ENCODE measurements around the gene GNAS-AS1. TPM values are rescaled to one million over a fixed set of nuclear protein-coding genes. Genes with fewer than 3 reads are reported as not detected.

GNAS-AS1 gene
- total and polyA plus RNA-seq, 2 of the 8 experiments (the other 6 are each of a cell fraction or from before 2014, with no cell fraction given) = 4.7 to 13.7 TPM

- Histone ChIP-seq H2BK20ac (ENCODE audit: low read length) (no peak overlapping the region), H3K56ac (replicated peaks; ENCODE audit: insufficient read length, low read depth, low read length) (no peak overlapping the region), H3K27me3 (replicated peaks in 1 of 4; ENCODE audit: control insufficient read depth in 3 of 4, extremely low read depth in 1 of 4, insufficient read depth in 3 of 4, low read length in 3 of 4) (no peaks in the 10 kb centered on the region), H3K4me3 (ENCODE audit: extremely low read depth in 1 of 4, insufficient read depth in 2 of 4, low read depth in 3 of 4, low read length in 4 of 4) (no peak overlapping the region), H3K9ac (replicated peaks in 1 of 4; ENCODE audit: extremely low read depth in 1 of 4, low read depth in 3 of 4, low read length in 3 of 4) (no peak overlapping the region), H4K20me1 (replicated peaks in 1 of 2; ENCODE audit: control insufficient read depth in 1 of 2, insufficient read depth in 2 of 2, low read length in 2 of 2) (no peaks in the 10 kb centered on the region), H3K14ac (ENCODE audit: insufficient read length) (no peak overlapping the region), H3K27ac (ENCODE audit: low read depth, low read length) (no peak overlapping the region), H2BK5ac (ENCODE audit: low read depth, low read length) (no peak overlapping the region), H3K23me2 (ENCODE audit: low read depth, low read length) (no peaks in the 10 kb centered on the region), H2AK5ac (ENCODE audit: low read depth, low read length) (no peak overlapping the region), H3K4me1 (replicated peaks in 1 of 4; ENCODE audit: control insufficient read depth in 3 of 4, insufficient read depth in 4 of 4, low read length in 3 of 4) (peaks cover 0 to 5% (median 1%) of the 10 kb centered on the region in 4 experiments; a peak in 3 of 7 replicates), H2BK15ac (ENCODE audit: low read length) (no peak overlapping the region), H3K79me1 (ENCODE audit: low read depth, low read length) (no peaks in the 10 kb centered on the region), H3K36me3 (ENCODE audit: control insufficient read depth in 2 of 4, insufficient read depth in 4 of 4, low read length in 3 of 4) (no peaks in the 10 kb centered on the region), H2AFZ (ENCODE audit: low read length) (no peak overlapping the region), H3K9me3 (ENCODE audit: insufficient read depth in 2 of 2, low read depth in 1 of 2, low read length in 1 of 2) (no peaks in the 10 kb centered on the region), H4K91ac (replicated peaks; ENCODE audit: insufficient read length, low read length) (no peak overlapping the region), H2BK120ac (replicated peaks; ENCODE audit: low read depth, low read length) (no peak overlapping the region), H3K4ac (replicated peaks; ENCODE audit: insufficient read length, low read depth, low read length) (no peak overlapping the region), H2BK12ac (ENCODE audit: low read depth, low read length) (no peak overlapping the region), H3K18ac (ENCODE audit: extremely low read depth, low read length) (no peak overlapping the region), H4K5ac (ENCODE audit: insufficient read length, low read depth, low read length) (no peak overlapping the region), H3K23ac (ENCODE audit: insufficient read length) (no peak overlapping the region), H3K4me2 (ENCODE audit: insufficient read depth in 1 of 2, low read depth in 2 of 2, low read length in 2 of 2) (no peak overlapping the region), H3K79me2 (ENCODE audit: control insufficient read depth in 1 of 2, insufficient read depth in 2 of 2, low read length in 2 of 2) (no peaks in the 10 kb centered on the region), H4K8ac (ENCODE audit: extremely low read depth, insufficient read depth, low read length) (no peak overlapping the region)
- ChIA-PET CTCF (ENCODE audit: partially characterized antibody) (interaction anchor here (0.7 to 1.7 kb wide), 4 partner anchors 8 to 474 kb away, joined by 3 to 4 read pairs (median 3); no protein-coding TSS in a partner anchor), POLR2A (ENCODE audit: partially characterized antibody) (interaction anchor here (0.8 to 2.0 kb wide), 3 partner anchors 27 to 75 kb away, joined by 3 to 4 read pairs (median 4); no protein-coding TSS in a partner anchor)
- WGBS, 2 experiments (ENCODE audit: extremely low coverage in 1 of 2, insufficient coverage in 1 of 2, insufficient read length in 1 of 2, insufficient replicate concordance in 2 of 2, low coverage in 1 of 2, low lambda C conversion rate in 2 of 2, missing lambda C conversion rate in 1 of 2) = 85% methylated on average over 7 of the region's 7 CpGs; no CpG with 5 or more reads in 1 of the 2 experiments
- FAIRE-seq (no peak), DNase-seq (ENCODE audit: low read depth in 1 of 2, low spot score in 2 of 2) (no peak)
- TF ChIP-seq BCL11A (IDR thresholded peaks at IDR 0.05; ENCODE audit: low read depth in 2 of 2, low read length in 2 of 2) = no peak
- TF ChIP-seq CTBP2 (IDR thresholded peaks at IDR 0.05; ENCODE audit: borderline replicate concordance, insufficient read depth, insufficient read length, low read length) = no peak
- TF ChIP-seq RXRA (IDR thresholded peaks at IDR 0.05; ENCODE audit: insufficient read depth, low read depth, low read length) = no peak
- TF ChIP-seq, protein P1, sequence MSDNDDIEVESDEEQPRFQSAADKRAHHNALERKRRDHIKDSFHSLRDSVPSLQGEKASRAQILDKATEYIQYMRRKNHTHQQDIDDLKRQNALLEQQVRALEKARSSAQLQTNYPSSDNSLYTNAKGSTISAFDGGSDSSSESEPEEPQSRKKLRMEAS (IDR thresholded peaks at IDR 0.05) = no peak
- no peak for TF ChIP-seq POU5F1 (IDR thresholded peaks at IDR 0.05; ENCODE audit: low read depth, low read length)
- no peak for TF ChIP-seq EP300 (IDR thresholded peaks at IDR 0.05; ENCODE audit: borderline replicate concordance in 1 of 2, low read depth in 2 of 2, low read length in 2 of 2)
- TF ChIP-seq, protein P2, sequence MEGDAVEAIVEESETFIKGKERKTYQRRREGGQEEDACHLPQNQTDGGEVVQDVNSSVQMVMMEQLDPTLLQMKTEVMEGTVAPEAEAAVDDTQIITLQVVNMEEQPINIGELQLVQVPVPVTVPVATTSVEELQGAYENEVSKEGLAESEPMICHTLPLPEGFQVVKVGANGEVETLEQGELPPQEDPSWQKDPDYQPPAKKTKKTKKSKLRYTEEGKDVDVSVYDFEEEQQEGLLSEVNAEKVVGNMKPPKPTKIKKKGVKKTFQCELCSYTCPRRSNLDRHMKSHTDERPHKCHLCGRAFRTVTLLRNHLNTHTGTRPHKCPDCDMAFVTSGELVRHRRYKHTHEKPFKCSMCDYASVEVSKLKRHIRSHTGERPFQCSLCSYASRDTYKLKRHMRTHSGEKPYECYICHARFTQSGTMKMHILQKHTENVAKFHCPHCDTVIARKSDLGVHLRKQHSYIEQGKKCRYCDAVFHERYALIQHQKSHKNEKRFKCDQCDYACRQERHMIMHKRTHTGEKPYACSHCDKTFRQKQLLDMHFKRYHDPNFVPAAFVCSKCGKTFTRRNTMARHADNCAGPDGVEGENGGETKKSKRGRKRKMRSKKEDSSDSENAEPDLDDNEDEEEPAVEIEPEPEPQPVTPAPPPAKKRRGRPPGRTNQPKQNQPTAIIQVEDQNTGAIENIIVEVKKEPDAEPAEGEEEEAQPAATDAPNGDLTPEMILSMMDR (IDR thresholded peaks at IDR 0.05; ENCODE audit: control extremely low read depth in 1 of 3, insufficient read depth in 1 of 3, low read depth in 1 of 3, low read length in 3 of 3) = no peak
- TF ChIP-seq CBX5 (IDR thresholded peaks at IDR 0.05; ENCODE audit: low read depth, low read length) = no peak
- TF ChIP-seq RBBP5 (IDR thresholded peaks at IDR 0.05; ENCODE audit: borderline replicate concordance, low read depth, low read length) = no peak
- no peak for TF ChIP-seq HDAC6 (IDR thresholded peaks at IDR 0.05; ENCODE audit: low read depth, low read length)
- TF ChIP-seq ASH2L (IDR thresholded peaks at IDR 0.05; ENCODE audit: low read length) = no peak
Observed at GRCh38 chr20:58791286-58791685, 59.4 kb downstream of the GNAS-AS1 start.
